Epithelial cell of proximal tubule (primary cell): ENCODE results near the gene RASGEF1C. TPM values are rescaled to one million over a fixed set of nuclear protein-coding genes. Genes with fewer than 3 reads are reported as not detected.

Source experiments
- DNase-seq: peaks from one replicate; pipeline ENCODE4 v3.0.0-alpha.2; 2011; ENCODE audit warnings: low read depth
- H3K4me3 ChIP-seq: 2 replicates; pipeline ENCODE4 v1.5.1; 2011; ENCODE audit warnings: low read depth, mild to moderate bottlenecking, low read length
- CTCF ChIP-seq: conservative IDR thresholded peaks from 2 replicates; pipeline ENCODE4 v1.5.1; 2012; ENCODE audit warnings: low read depth, mild to moderate bottlenecking, low read length
- total RNA-seq: library from RNA; depleted of rRNA; stranded (reverse); fragments of >200 nt; gene quantifications from 2 replicates; pipeline ENCODE4 v1.2.3, GENCODE V29; 2015

The RASGEF1C gene
- total RNA-seq, 1 donor from 2014 or later: not detected

- TF ChIP-seq CTCF: no peak
- no peak overlapping the region for H3K4me3 ChIP-seq
- DNase-seq: no peak
Observed at GRCh38 chr5:180084638-180085561, 124.1 kb downstream of the RASGEF1C start.

GRCh38 chr5:180083529-180084060, 125.4 kb downstream of the RASGEF1C start:
- no peak for TF ChIP-seq CTCF
- DNase-seq: no peak

GRCh38 chr5:180082633-180083420, 126.2 kb downstream of the RASGEF1C start:
- no peak for TF ChIP-seq CTCF
- DNase-seq: no peak
- H3K4me3 ChIP-seq: no peak overlapping the region

More at GRCh38 chr5:180083529-180084060, 125.4 kb downstream of the RASGEF1C start:
- H3K4me3 ChIP-seq: no peak overlapping the region

GRCh38 chr5:180081481-180081880, 127.5 kb downstream of the RASGEF1C start:
- no peak overlapping the region for H3K4me3 ChIP-seq

GRCh38 chr5:180080486-180081280, 128.3 kb downstream of the RASGEF1C start:
- H3K4me3 ChIP-seq: no peak overlapping the region
- no peak for TF ChIP-seq CTCF
- DNase-seq: no peak

More at GRCh38 chr5:180081481-180081880, 127.5 kb downstream of the RASGEF1C start:
- TF ChIP-seq CTCF: no peak
- no peak for DNase-seq
